MCF 10A (cell line): Measurements from ENCODE around the gene PTPRG. TPM values are rescaled to one million over a fixed set of nuclear protein-coding genes. Genes with fewer than 3 reads are reported as not detected.
"Not testable (repeated sequence)": the region's sequence is repeated elsewhere in the genome, so short reads cannot be mapped to it uniquely, and the experiment has no call there.

Source experiments
- BruUV-seq: library from RNA; stranded (reverse); fragments of 400-500 nt; replicated peaks from 2 replicates; lab custom pipeline; 2021; lab: Mats Ljungman, UMichigan
- CTCF ChIA-PET: fragments of 300-600 bp; sonication (Branson Sonifier 250); formaldehyde crosslinking; extraction: SDS; loops from one replicate; lab custom pipeline; 2021; ENCODE audit warnings: antibody characterized with exemption, inconsistent platforms; lab: Yijun Ruan, JAX
- POLR2A ChIA-PET: fragments of 300-600, 350-650 bp; sonication (Branson Sonifier 250); formaldehyde crosslinking; extraction: SDS; loops from one replicate; lab custom pipeline; 2020; ENCODE audit warnings: antibody characterized with exemption, inconsistent platforms; lab: Yijun Ruan, JAX
- DNase-seq: peaks from one replicate; pipeline ENCODE4 v3.0.0-alpha.2; 2018; ENCODE audit not compliant: unreplicated experiment
- H3K27ac Mint-ChIP-seq: one replicate; pipeline ENCODE4 v1.8.0; 2022; ENCODE audit warnings: mild to moderate bottlenecking, low read depth, mixed read lengths; ENCODE audit not compliant: unreplicated experiment
- H3K27me3 Mint-ChIP-seq: one replicate; pipeline ENCODE4 v1.8.0; 2022; ENCODE audit warnings: mixed read lengths; ENCODE audit not compliant: insufficient read depth, unreplicated experiment
- H3K36me3 Mint-ChIP-seq: one replicate; pipeline ENCODE4 v1.8.0; 2022; ENCODE audit warnings: mild to moderate bottlenecking, moderate library complexity, mixed read lengths; ENCODE audit not compliant: insufficient read depth, unreplicated experiment
- H3K4me1 Mint-ChIP-seq: one replicate; pipeline ENCODE4 v1.8.0; 2022; ENCODE audit warnings: mixed read lengths; ENCODE audit not compliant: insufficient read depth, unreplicated experiment
- H3K4me3 Mint-ChIP-seq: one replicate; pipeline ENCODE4 v1.8.0; 2022; ENCODE audit warnings: mild to moderate bottlenecking, moderate library complexity, mixed read lengths; ENCODE audit not compliant: unreplicated experiment
- H3K9me3 Mint-ChIP-seq: one replicate; pipeline ENCODE4 v1.8.0; 2022; ENCODE audit warnings: mixed read lengths; ENCODE audit not compliant: unreplicated experiment
- CTCF ChIP-seq: fragments of 200-600 bp; IDR thresholded peaks from one replicate; pipeline ENCODE4 v1.8.0; 2022; ENCODE audit warnings: antibody characterized with exemption, mild to moderate bottlenecking; ENCODE audit not compliant: unreplicated experiment
- intact Hi-C: fragments of 100-400 bp; cut with micrococcal nuclease; formaldehyde crosslinking; loops from 2 replicates; pipeline ENCODE4 v1.14.1; 2022
- total RNA-seq: library from RNA; stranded (reverse); gene quantifications from 2 replicates; pipeline ENCODE4 v1.2.3, GENCODE V29; 2022

Gene PTPRG
- total RNA-seq, 1 experiment from 2014 or later, result 54.5 TPM

- Mint-ChIP-seq H3K27ac (no peak overlapping the region), H3K4me3 (no peak overlapping the region), H3K9me3 (no peaks in the 10 kb centered on the region), H3K4me1 (peaks cover 28% of the 10 kb centered on the region), H3K36me3 (peaks cover 18% of the 10 kb centered on the region), H3K27me3 (no peaks in the 10 kb centered on the region)
- POLR2A ChIA-PET, result interaction anchor here (0.7 kb wide), 1 partner anchor 45 kb away, joined by 3 read pairs; no protein-coding TSS in a partner anchor
- CTCF ChIA-PET, result interaction anchor here (0.6 kb wide), 1 partner anchor 975 kb away, joined by 3 read pairs; no protein-coding TSS in a partner anchor
- intact Hi-C loops, result no loop called here
- TF ChIP-seq CTCF, result no peak
- no TSS peak for BruUV-seq
- DNase-seq, result no peak
Measured at GRCh38 chr3:61691466-61691865, 130.1 kb downstream of the PTPRG start.

GRCh38 chr3:61697301-61697700 lies 135.9 kb downstream of the PTPRG start:
- BruUV-seq, result no TSS peak
- no peak for TF ChIP-seq CTCF
- Mint-ChIP-seq H3K27me3 (no peaks in the 10 kb centered on the region), H3K36me3 (peaks cover 7% of the 10 kb centered on the region), H3K27ac (no peak overlapping the region), H3K4me3 (no peak overlapping the region), H3K4me1 (peaks cover 29% of the 10 kb centered on the region), H3K9me3 (no peaks in the 10 kb centered on the region)
- ChIA-PET POLR2A (interaction anchor here (1.3 to 3.0 kb wide), 2 partner anchors 9 to 11 kb away, joined by 5 to 9 read pairs; no protein-coding TSS in a partner anchor), CTCF (interaction anchor here (0.6 to 1.4 kb wide), 3 partner anchors 9 to 69 kb away, joined by 3 to 5 read pairs (median 4); no protein-coding TSS in a partner anchor)
- intact Hi-C loops, result no loop called here
- DNase-seq, result no peak

GRCh38 chr3:61698278-61699072 lies 137.1 kb downstream of the PTPRG start:
- ChIA-PET POLR2A (interaction anchor here (0.7 to 3.0 kb wide), 2 partner anchors 10 to 90 kb away, joined by 3 to 9 read pairs; no protein-coding TSS in a partner anchor), CTCF (interaction anchor here (1.4 kb wide), 1 partner anchor 13 kb away, joined by 5 read pairs; no protein-coding TSS in a partner anchor)
- intact Hi-C loops, H3K4me3 Mint-ChIP-seq, BruUV-seq, DNase-seq, H3K27ac Mint-ChIP-seq, H3K9me3 Mint-ChIP-seq, H3K27me3 Mint-ChIP-seq, H3K36me3 Mint-ChIP-seq: not testable (repeated sequence)
- H3K4me1 Mint-ChIP-seq, result peaks cover 36% of the 10 kb centered on the region

GRCh38 chr3:61699622-61700021 lies 138.3 kb downstream of the PTPRG start:
- H3K4me1 Mint-ChIP-seq, result peaks cover 41% of the 10 kb centered on the region
- intact Hi-C loops, result no loop called here
- H3K9me3 Mint-ChIP-seq, result no peaks in the 10 kb centered on the region
- no peak for TF ChIP-seq CTCF
- H3K36me3 Mint-ChIP-seq, result peaks cover 7% of the 10 kb centered on the region
- ChIA-PET POLR2A (interaction anchor here (0.6 to 2.3 kb wide), 4 partner anchors 11 to 260 kb away, joined by 3 to 12 read pairs (median 6); partner anchors contain the start of gene PTPRG), CTCF (no interaction called here)
- H3K27ac Mint-ChIP-seq, result peak overlapping the region; percentile 19
- H3K4me3 Mint-ChIP-seq, result no peak overlapping the region
- DNase-seq, result no peak
- H3K27me3 Mint-ChIP-seq, result no peaks in the 10 kb centered on the region
- no TSS peak for BruUV-seq
